GM08714 (cell line): ENCODE data around the gene PIP5KL1.

Experiments
- H3K4me3 ChIP-seq: fragments of 200-500 bp; sonication (Bioruptor generic); 2 replicates; pipeline ENCODE4 v1.5.1; 2014; ENCODE audit warnings: mild to moderate bottlenecking, low read length, inconsistent platforms
- ZNF274 ChIP-seq: IDR thresholded peaks from 2 replicates; pipeline ENCODE4 v1.6.1; 2012; ENCODE audit warnings: mild to moderate bottlenecking, low read depth, low read length

PIP5KL1 gene

DNA sequence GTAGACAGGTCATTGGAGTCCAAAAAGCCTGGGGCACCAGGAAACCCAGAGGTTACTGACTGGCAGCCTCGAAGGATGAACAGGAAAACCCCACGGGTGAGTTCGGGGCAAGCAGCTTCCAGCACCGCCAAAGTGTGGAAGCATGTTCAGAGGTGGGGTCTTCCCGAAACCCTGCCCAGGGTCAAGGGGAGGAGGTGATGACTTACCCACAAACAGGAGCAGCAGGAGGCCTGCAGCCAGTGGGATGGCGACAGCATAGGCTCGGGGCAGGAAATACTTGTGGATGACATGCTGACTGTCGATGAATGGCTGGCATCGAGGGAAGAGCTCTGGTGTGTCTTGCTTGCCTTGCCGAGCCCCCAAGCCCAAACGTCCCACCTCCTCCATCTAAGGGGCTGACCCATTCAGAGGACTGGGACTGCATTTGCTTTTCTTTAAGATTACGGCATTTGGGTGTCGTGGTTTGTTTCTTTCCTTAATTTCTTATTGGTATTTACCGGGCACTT lies 5.8 kb upstream of the PIP5KL1 start:
- no peak for TF ChIP-seq ZNF274
- H3K4me3 ChIP-seq: peak overlapping the region; percentile 84

- no peak for TF ChIP-seq ZNF274
- no peak overlapping the region; the same call in 1 of the 2 replicates for H3K4me3 ChIP-seq
Measured at GRCh38 chr9:127935765-127936221, 5.2 kb upstream of the PIP5KL1 start.

- no peak overlapping the region for H3K4me3 ChIP-seq
- TF ChIP-seq ZNF274: no peak
Measured at GRCh38 chr9:127934986-127935385, 4.4 kb upstream of the PIP5KL1 start.

DNA sequence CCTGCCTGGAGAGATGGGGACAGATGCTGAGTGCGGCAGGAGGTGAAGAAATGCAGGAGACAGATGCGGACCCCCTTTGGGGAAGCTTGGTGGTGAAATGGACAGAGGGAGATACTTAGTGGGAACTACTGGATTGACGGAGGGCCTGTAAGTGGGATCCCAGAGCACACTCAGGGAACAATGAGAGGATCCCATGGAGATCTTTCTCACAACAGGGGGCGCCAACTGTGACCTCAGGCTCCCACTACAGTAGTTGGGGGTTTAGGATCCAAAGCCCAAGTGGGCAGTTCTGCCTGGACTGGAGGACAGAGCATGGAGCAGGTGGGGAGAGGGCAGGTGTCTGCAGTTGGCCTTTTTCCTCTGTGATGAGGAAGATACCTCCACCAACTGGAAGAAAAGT lies 3.7 kb upstream of the PIP5KL1 start:
- TF ChIP-seq ZNF274: no peak
- no peak overlapping the region for H3K4me3 ChIP-seq

DNA sequence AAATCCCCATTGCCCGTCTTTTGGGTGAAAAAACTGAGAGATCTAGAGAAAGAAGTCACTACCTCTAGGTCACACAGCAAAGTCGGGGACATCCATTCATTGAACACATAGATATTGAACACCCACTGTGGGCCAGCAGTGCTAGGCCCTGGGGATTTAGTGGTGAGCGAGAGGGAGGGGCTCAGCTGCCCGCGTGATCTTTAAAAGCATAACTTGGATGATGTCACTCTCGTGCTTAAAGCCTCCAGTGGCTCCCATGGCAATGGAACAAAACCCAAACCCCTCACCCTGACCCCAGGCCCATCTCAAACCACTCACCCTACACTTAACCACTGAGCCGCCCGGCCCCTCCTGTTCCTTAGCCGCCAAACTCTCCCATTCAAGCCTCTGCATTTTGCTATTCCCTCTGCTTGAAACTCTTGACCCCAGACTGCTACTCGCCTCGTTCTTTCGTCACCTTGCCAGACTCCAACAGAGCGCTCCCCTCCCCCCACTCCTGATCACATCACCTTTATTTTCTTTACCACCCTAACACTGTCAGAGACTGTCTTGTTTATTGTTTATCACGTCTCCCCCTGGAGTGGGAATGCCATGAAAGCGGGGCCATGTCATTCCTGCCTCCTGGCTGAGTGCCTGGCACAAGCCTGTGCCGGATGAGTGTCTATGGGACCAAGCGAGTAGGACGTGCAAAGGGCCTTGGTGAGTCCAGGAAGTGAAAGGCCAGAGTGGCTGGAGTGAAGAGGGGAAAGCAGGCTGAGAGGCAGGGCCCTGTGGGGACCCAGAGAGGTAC lies 710 bp upstream of the PIP5KL1 start:
- TF ChIP-seq ZNF274: no peak

DNA sequence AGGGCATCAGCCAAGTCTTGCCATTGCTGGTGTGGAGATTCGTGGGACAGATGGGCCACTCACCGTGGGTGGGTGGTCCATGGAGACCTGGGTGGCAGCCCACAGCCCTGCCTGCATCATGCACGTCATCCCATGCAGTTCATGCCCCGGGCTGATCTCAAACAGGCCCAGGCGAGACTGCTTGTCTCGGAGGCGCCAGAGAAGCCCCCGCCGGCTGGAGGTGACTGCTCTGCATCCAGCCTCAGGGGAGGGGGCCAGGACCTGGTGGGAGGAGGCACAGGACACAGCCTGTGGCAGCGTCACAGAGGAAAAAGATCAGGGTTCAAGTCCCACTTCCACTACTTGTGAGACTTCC lies 975 bp downstream of the PIP5KL1 start:
- H3K4me3 ChIP-seq: no peak overlapping the region
- no peak for TF ChIP-seq ZNF274

More for the DNA sequence above, 710 bp upstream of the PIP5KL1 start:
- H3K4me3 ChIP-seq: peak overlapping the region; percentile 52; the same call in 1 of the 2 replicates

GRCh38 chr9:127928676-127929624 lies 1.6 kb downstream of the PIP5KL1 start:
- no peak for TF ChIP-seq ZNF274
- no peak overlapping the region for H3K4me3 ChIP-seq

DNA sequence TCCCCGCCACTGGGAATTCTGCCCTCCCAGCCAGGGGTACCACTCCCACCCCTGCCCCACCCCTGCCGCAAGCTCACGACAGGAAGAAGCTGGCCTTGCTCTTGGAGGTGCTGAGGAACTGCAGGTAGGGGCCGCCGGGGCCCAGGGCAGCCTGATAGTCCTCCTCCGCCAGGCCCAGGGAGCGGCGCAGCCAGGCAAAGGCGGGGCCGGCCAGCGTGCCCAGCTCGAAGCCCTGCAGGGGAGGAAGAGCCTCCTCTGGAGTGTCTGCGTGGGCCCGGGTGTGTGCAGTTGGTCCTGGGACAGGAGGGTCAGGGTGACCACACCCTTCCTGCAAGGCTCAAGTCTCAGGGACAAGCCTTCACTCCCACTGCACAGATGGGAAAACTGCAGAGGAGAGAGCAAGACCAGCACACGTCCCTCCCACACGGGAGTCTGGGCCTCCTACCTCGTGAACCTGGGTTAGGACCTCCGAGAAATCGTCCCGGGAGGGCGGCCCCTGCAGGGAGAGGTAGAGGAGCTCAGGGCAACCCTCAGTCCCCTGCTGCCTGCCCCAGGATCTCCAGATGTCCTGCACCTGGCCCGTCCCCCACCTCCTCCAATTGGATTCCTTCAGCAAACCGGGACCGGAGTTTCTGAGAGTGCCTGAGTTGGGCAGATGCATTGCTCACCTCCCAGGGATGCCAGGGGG lies 2.4 kb downstream of the PIP5KL1 start:
- H3K4me3 ChIP-seq: no peak overlapping the region
- TF ChIP-seq ZNF274: no peak

DNA sequence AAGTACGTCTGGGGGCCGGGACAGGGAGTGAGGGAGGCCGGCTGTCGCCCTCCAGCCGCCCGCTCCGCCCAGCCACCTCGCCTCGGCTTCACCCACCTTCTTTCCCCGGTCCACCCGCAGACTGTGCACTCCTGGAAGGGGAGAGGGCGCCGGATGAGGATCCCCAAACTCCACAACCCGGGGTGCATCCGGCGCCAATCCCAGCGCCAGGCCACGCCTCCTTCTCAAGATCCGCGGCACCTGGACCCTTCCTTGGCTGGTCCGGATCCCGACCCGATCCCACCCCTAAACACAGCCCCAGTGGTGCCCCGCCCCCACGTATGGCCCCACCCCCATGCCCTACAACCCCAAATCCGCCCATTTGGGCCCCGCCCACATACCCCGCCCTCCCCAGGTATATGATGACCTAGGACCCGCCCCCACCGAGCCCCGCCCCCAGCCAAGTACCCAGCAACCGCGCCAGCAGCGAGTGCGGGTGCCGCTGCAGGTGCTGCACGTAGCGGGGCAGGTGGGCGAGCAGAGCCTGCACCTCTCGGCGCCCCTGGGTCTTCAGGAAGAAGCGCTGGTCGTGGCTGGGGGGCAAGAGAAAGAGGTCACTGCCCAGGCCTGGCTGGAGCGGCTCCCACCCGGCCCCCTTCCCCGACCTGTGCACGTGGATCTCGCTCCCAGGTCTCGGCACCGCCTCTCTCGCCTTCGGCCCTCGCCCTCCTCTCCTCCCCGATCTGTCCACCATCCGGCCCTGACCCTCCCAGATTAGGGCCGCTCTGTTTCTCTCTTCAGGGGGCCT lies 3.2 kb downstream of the PIP5KL1 start:
- H3K4me3 ChIP-seq: no peak overlapping the region
- TF ChIP-seq ZNF274: no peak

DNA sequence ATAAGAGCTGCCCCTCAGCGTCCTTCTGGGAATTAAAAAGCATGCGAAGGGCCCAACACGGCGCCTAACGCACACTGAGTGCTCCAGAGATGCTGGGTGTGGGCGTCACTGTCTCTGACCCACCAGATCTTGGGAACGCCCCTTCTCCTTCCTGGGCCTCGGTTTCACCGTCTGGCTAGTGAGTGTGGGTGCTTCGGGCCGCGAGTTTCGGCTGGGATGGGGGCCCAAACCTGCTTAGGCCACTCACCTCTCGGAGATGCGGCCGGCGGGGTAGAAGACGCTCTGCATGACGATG lies 3.7 kb downstream of the PIP5KL1 start:
- H3K4me3 ChIP-seq: no peak overlapping the region
- no peak for TF ChIP-seq ZNF274

GRCh38 chr9:127925959-127926905 lies 4.3 kb downstream of the PIP5KL1 start:
- TF ChIP-seq ZNF274: no peak
- no peak overlapping the region for H3K4me3 ChIP-seq

- no peak for TF ChIP-seq ZNF274
Measured at GRCh38 chr9:127924736-127925444, 5.7 kb downstream of the PIP5KL1 start.

GRCh38 chr9:127923771-127924170 lies 6.8 kb downstream of the PIP5KL1 start:
- H3K4me3 ChIP-seq: no peak overlapping the region
- TF ChIP-seq ZNF274: no peak

More at GRCh38 chr9:127924736-127925444, 5.7 kb downstream of the PIP5KL1 start:
- no peak overlapping the region for H3K4me3 ChIP-seq
